Sigmoid colon (tissue), 7 donors: ENCODE data around the gene IMMP2L. TPM values are rescaled to one million over a fixed set of nuclear protein-coding genes. Genes with fewer than 3 reads are reported as not detected.

ENCODE experiments used
- DNase-seq: peaks from one replicate; pipeline ENCODE4 v3.0.0-alpha.2; 2019
- H3K27ac ChIP-seq, 4 donors: fragments of 200-600 bp; sonication (generic); one replicate each; pipeline ENCODE4 v1.5.1; 2016 to 2019; ENCODE audit warnings: mild to moderate bottlenecking in 1 of 4
- H3K27me3 ChIP-seq, 3 donors: fragments of 200-600 bp; sonication (generic); one replicate each; pipeline ENCODE4 v1.5.1; 2019; ENCODE audit warnings: mild to moderate bottlenecking in 1 of 3
- H3K36me3 ChIP-seq, 4 donors: fragments of 200-600 bp; sonication (generic); one replicate each; pipeline ENCODE4 v1.5.1; 2016 to 2019
- H3K4me1 ChIP-seq, 4 donors: fragments of 200-600 bp; sonication (generic); one replicate each; pipeline ENCODE4 v1.5.1; 2017 to 2019
- H3K4me3 ChIP-seq, 4 donors: fragments of 200-600 bp; sonication (generic); one replicate each; pipeline ENCODE4 v1.5.1; 2017 to 2019; ENCODE audit warnings: mild to moderate bottlenecking in 2 of 4, moderate library complexity in 1 of 4
- H3K9me3 ChIP-seq, 4 donors: fragments of 200-600 bp in 3 of 4; sonication (generic) in 3 of 4; one replicate each; pipeline versions ENCODE4 v1.5.1 to v1.6.1; 2013 to 2019
- CTCF ChIP-seq, 4 experiments: fragments of 450-650 bp in 3 of 4; fragments of 200-600 bp in 1 of 4; IDR thresholded peaks; one replicate each; pipeline ENCODE4 v1.5.1; 2016 to 2019; ENCODE audit warnings: antibody characterized with exemption in 4 of 4, mild to moderate bottlenecking in 3 of 4, moderate library complexity in 2 of 4
- EP300 ChIP-seq, 4 donors: sonication (generic); formaldehyde crosslinking; IDR thresholded peaks; one replicate each; pipeline ENCODE4 v1.6.1; 2017; ENCODE audit warnings: antibody characterized with exemption in 4 of 4
- POLR2A ChIP-seq, 2 donors: fragments of 450-650 bp; IDR thresholded peaks; one replicate each; pipeline ENCODE4 v1.6.1; 2016; ENCODE audit warnings: antibody characterized with exemption in 2 of 2, mild to moderate bottlenecking in 2 of 2, moderate library complexity in 2 of 2
- POLR2AphosphoS5 ChIP-seq, 4 donors: sonication (generic); formaldehyde crosslinking; IDR thresholded peaks; one replicate each; pipeline ENCODE4 v1.6.1; 2017; ENCODE audit warnings: antibody characterized with exemption in 4 of 4
- WGBS, 2 donors: extraction: QIAGEN DNeasy Blood & Tissue Kit; methylation state at CpG; one replicate each; pipeline ENCODE4 v1.1.7; 2013; 5-methylcytosine and 5-hydroxymethylcytosine counted together
- intact Hi-C: fragments of 100-400 bp; cut with DNase I; formaldehyde crosslinking; loops from one replicate; pipeline ENCODE4 v1.15.1; 2023
- polyA plus RNA-seq, 3 donors: library from polyadenylated mRNA; stranded (reverse); fragments of 200-250 nt; gene quantifications; one replicate each; pipeline ENCODE4 v1.2.3, GENCODE V29; 2013
- total RNA-seq, 4 donors: library from RNA; depleted of rRNA; stranded (reverse); fragments of >200 nt; gene quantifications; one replicate each; pipeline ENCODE4 v1.1.0, GENCODE V29; 2016
- donor health status: healthy with polysubstance abuse.
- donor health status: Bipolar disorder and iron deficiency.
- donor health status: healthy.

IMMP2L gene
- total and polyA plus RNA-seq, 7 donors, result 2.5 to 57.9 (median 18.5) TPM

- Histone ChIP-seq H3K27ac (no peak overlapping the region), H3K4me3 (no peak overlapping the region), H3K4me1 (peaks cover 0 to 16% (median 8%) of the 10 kb centered on the region in 4 donors), H3K9me3 (no peaks in the 10 kb centered on the region), H3K36me3 (no peaks in the 10 kb centered on the region), H3K27me3 (no peaks in the 10 kb centered on the region)
- intact Hi-C loops, result no loop called here
- DNase-seq, result no peak
- 92% methylated on average over 2 of the region's 2 CpGs for WGBS, 2 donors
- TF ChIP-seq CTCF (IDR thresholded peaks at IDR 0.05) (no peak), EP300 (IDR thresholded peaks at IDR 0.05) (no peak), POLR2A (IDR thresholded peaks at IDR 0.05) (no peak), POLR2AphosphoS5 (IDR thresholded peaks at IDR 0.05) (no peak)
Measured at GRCh38 chr7:111175908-111176441, 386.3 kb downstream of the IMMP2L start.

GRCh38 chr7:111174510-111174909 is 387.8 kb downstream of the IMMP2L start:
- Histone ChIP-seq H3K27me3 (no peaks in the 10 kb centered on the region), H3K9me3 (no peaks in the 10 kb centered on the region), H3K4me1 (peaks cover 0 to 16% (median 8%) of the 10 kb centered on the region in 4 donors), H3K27ac (no peak overlapping the region), H3K36me3 (no peaks in the 10 kb centered on the region), H3K4me3 (no peak overlapping the region)
- intact Hi-C loops, result no loop called here
- 80 to 81% methylated on average over 3 of the region's 3 CpGs for WGBS, 2 donors
- DNase-seq, result no peak
- TF ChIP-seq CTCF (IDR thresholded peaks at IDR 0.05), result no peak
- no peak for TF ChIP-seq EP300 (IDR thresholded peaks at IDR 0.05)
- no peak for TF ChIP-seq POLR2AphosphoS5 (IDR thresholded peaks at IDR 0.05)
- TF ChIP-seq POLR2A (IDR thresholded peaks at IDR 0.05), result no peak

GRCh38 chr7:111173990-111174389 is 388.3 kb downstream of the IMMP2L start:
- WGBS, 2 donors, result 86 to 92% methylated on average over 2 of the region's 2 CpGs
- H3K4me3 ChIP-seq, result no peak overlapping the region
- H3K36me3 ChIP-seq, result no peaks in the 10 kb centered on the region
- no peaks in the 10 kb centered on the region for H3K9me3 ChIP-seq
- H3K27me3 ChIP-seq, result no peaks in the 10 kb centered on the region
- peaks cover 0 to 16% (median 8%) of the 10 kb centered on the region in 4 donors for H3K4me1 ChIP-seq
- intact Hi-C loops, result no loop called here
- DNase-seq, result no peak
- TF ChIP-seq POLR2AphosphoS5 (IDR thresholded peaks at IDR 0.05), result no peak
- TF ChIP-seq EP300 (IDR thresholded peaks at IDR 0.05), result no peak
- TF ChIP-seq CTCF (IDR thresholded peaks at IDR 0.05), result no peak
- TF ChIP-seq POLR2A (IDR thresholded peaks at IDR 0.05), result no peak
- H3K27ac ChIP-seq, result no peak overlapping the region

- DNase-seq, result no peak
- Histone ChIP-seq H3K27me3 (no peaks in the 10 kb centered on the region), H3K4me3 (no peak overlapping the region), H3K9me3 (no peaks in the 10 kb centered on the region), H3K36me3 (no peaks in the 10 kb centered on the region), H3K27ac (no peak overlapping the region), H3K4me1 (peaks cover 0 to 17% (median 11%) of the 10 kb centered on the region in 4 donors)
- TF ChIP-seq POLR2A (IDR thresholded peaks at IDR 0.05), result no peak
- TF ChIP-seq CTCF (IDR thresholded peaks at IDR 0.05), result no peak
- TF ChIP-seq EP300 (IDR thresholded peaks at IDR 0.05), result no peak
- TF ChIP-seq POLR2AphosphoS5 (IDR thresholded peaks at IDR 0.05), result no peak
- 86 to 91% methylated on average over 2 of the region's 2 CpGs for WGBS, 2 donors
- intact Hi-C loops, result no loop called here
Measured at GRCh38 chr7:111173528-111173927, 388.8 kb downstream of the IMMP2L start.
